ENCODE measurements around the gene DDA1.
A peak's percentile ranks its signal among the peaks of the same experiment; 100 is the strongest.

Gene DDA1

GRCh38 chr19:17275441-17276175 is 33.8 kb upstream of the DDA1 start:
- in situ Hi-C loops (cut with HindIII; ENCODE audit: low pct_unique_long_range_greater_than_20kb, low sequenced_read_pairs): no loop called here
- no peak for TF ChIP-seq JUND (IDR thresholded peaks at IDR 0.05; ENCODE audit: low read depth)
- DNase-seq (ENCODE audit: low read depth in 1 of 2, low spot score in 1 of 2): no peak

DNA sequence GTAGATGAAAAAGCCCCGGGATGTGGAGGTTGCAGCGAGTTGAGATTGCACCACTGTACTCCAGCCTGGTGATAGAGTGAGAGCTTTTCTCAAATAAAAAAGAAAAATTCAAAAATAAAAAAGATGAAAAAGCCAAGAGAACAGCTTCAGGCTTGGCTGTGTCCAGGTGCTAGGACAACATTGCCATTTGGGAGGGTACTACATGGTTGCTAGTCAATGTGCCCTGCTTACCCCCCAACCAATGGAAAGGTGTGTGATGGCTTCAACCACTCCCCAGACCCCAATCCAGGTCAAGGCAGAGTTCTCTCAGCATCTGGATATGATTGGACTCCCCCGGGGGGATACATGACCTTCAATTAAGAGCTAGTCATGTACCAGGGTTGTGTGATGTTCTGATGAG is 29.9 kb upstream of the DDA1 start:
- in situ Hi-C loops (cut with HindIII; ENCODE audit: low pct_unique_long_range_greater_than_20kb, low sequenced_read_pairs): no loop called here
- no peak for TF ChIP-seq JUND (IDR thresholded peaks at IDR 0.05; ENCODE audit: low read depth)

DNA sequence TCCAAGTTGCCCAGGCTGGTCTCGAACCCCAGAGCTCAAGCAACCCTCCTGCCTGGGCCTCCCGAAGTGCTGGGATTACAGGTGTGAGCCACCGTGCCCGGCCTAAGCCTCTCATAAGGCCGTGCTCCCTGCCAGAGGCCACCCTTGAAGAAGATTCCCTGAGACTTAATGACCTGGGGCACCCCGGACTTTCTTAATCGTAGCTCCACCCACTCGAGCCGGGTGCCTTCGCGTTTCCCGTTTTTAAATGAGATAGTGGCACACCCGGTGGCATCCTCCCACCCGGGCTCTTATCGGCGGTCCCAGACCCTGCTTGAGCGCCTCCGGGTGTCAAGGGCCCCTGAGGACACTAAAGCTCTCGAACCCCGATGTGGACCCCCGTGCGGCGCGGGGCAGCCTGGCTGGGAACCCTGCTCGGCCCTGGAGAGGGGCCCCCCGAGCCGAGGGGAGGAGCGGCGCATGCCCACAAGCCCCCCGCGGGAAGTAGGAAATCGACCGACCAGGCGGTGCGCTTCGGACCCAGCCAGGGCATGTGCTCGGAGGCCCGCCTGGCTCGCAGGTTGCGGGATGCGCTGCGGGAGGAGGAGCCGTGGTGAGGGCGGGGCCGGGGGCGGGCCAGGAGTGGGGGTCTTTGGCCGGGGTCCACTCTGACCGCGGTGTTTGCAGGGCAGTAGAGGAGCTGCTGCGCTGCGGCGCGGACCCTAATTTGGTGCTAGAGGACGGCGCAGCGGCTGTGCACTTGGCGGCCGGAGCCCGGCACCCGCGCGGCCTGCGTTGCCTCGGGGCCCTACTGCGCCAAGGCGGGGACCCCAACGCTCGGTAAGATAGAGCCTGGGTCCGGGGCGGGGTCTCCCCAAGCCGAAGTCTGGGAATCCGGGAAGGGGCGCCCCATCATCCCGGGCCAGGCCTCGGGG is 27.7 kb upstream of the DDA1 start, which contains the start of gene ANKLE1:
ANKLE1 (plus strand) TSS at position 511 of the 914 bp plus-strand sequence; CDS start at position 531, 20 bp downstream.
- in situ Hi-C loops (cut with HindIII; ENCODE audit: low pct_unique_long_range_greater_than_20kb, low sequenced_read_pairs): no loop called here
- no peak for TF ChIP-seq JUND (IDR thresholded peaks at IDR 0.05; ENCODE audit: low read depth)
- DNase-seq (ENCODE audit: low read depth in 1 of 2, low spot score in 1 of 2): no peak

More for the DNA sequence above, 29.9 kb upstream of the DDA1 start:
- DNase-seq (ENCODE audit: low read depth in 1 of 2, low spot score in 1 of 2): no peak

- peak; percentile 85 to 86 for DNase-seq (ENCODE audit: low read depth in 1 of 2, low spot score in 1 of 2)
- no peak for TF ChIP-seq JUND (IDR thresholded peaks at IDR 0.05; ENCODE audit: low read depth)
- in situ Hi-C loops (cut with HindIII; ENCODE audit: low pct_unique_long_range_greater_than_20kb, low sequenced_read_pairs): no loop called here
Observed at GRCh38 chr19:17282488-17283125, 26.8 kb upstream of the DDA1 start.

- no peak for DNase-seq (ENCODE audit: low read depth in 1 of 2, low spot score in 1 of 2)
- TF ChIP-seq JUND (IDR thresholded peaks at IDR 0.05; ENCODE audit: low read depth): no peak
- in situ Hi-C loops (cut with HindIII; ENCODE audit: low pct_unique_long_range_greater_than_20kb, low sequenced_read_pairs): no loop called here
Observed at GRCh38 chr19:17283504-17283996, 25.8 kb upstream of the DDA1 start.

- in situ Hi-C loops (cut with HindIII; ENCODE audit: low pct_unique_long_range_greater_than_20kb, low sequenced_read_pairs): no loop called here
- no peak for TF ChIP-seq JUND (IDR thresholded peaks at IDR 0.05; ENCODE audit: low read depth)
Observed at GRCh38 chr19:17285415-17286135, 23.8 kb upstream of the DDA1 start.

DNA sequence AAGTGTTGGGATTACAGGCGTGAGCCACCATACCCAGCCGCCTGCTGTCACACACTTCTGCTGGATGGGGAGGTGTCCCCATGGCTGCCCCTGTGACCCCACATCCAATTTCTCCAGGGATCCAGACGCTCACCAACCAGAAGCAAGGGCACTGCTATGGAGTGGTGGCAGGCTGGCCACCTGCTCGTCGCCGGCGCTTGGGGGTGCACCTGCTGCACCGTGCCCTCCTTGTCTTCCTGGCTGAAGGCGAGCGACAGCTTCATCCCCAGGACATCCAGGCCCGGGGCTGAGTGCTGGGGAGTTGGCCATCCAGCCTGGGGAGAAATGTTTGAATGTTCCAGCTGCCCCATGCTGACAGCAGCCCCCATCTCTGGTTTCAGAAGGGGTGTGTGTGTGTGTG is 23.1 kb upstream of the DDA1 start:
- in situ Hi-C loops (cut with HindIII; ENCODE audit: low pct_unique_long_range_greater_than_20kb, low sequenced_read_pairs): no loop called here
- TF ChIP-seq JUND (IDR thresholded peaks at IDR 0.05; ENCODE audit: low read depth): no peak
- no peak for DNase-seq (ENCODE audit: low read depth in 1 of 2, low spot score in 1 of 2)

More at GRCh38 chr19:17285415-17286135, 23.8 kb upstream of the DDA1 start:
- DNase-seq (ENCODE audit: low read depth in 1 of 2, low spot score in 1 of 2): no peak

GRCh38 chr19:17286752-17287151 is 22.6 kb upstream of the DDA1 start:
- in situ Hi-C loops (cut with HindIII; ENCODE audit: low pct_unique_long_range_greater_than_20kb, low sequenced_read_pairs): no loop called here
- TF ChIP-seq JUND (IDR thresholded peaks at IDR 0.05; ENCODE audit: low read depth): no peak
- no peak for DNase-seq (ENCODE audit: low read depth in 1 of 2, low spot score in 1 of 2)

- DNase-seq (ENCODE audit: low read depth in 1 of 2, low spot score in 1 of 2): peak in 1 of 2 experiments; percentile 54
- in situ Hi-C loops (cut with HindIII; ENCODE audit: low pct_unique_long_range_greater_than_20kb, low sequenced_read_pairs): no loop called here
- no peak for TF ChIP-seq JUND (IDR thresholded peaks at IDR 0.05; ENCODE audit: low read depth)
Observed at GRCh38 chr19:17289489-17289888, 19.9 kb upstream of the DDA1 start.

GRCh38 chr19:17292301-17293074 is 16.9 kb upstream of the DDA1 start:
- peak; percentile 62 to 82 for DNase-seq (ENCODE audit: low read depth in 1 of 2, low spot score in 1 of 2)
- no peak for TF ChIP-seq JUND (IDR thresholded peaks at IDR 0.05; ENCODE audit: low read depth)

DNA sequence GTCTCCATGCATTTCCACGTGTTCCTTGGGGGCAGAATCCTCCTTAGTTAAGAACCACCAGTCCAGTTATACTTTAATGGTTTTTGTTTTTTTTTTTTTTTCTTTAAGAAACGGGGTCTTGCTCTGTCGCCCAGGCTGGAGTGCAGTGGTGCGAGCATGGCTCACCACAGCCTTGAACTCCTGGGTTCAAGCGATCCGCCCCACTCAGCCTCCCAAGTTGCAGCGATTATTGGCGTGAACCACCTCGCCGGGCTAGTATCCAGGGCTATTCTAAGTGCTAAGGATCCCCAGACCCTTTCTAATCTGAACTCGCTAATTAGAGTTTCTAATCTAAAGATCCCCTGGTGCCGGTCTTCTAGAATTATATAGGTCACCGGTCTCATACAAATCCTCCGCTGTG is 15.8 kb upstream of the DDA1 start:
- DNase-seq (ENCODE audit: low read depth in 1 of 2, low spot score in 1 of 2): no peak
- TF ChIP-seq JUND (IDR thresholded peaks at IDR 0.05; ENCODE audit: low read depth): no peak
- in situ Hi-C loops (cut with HindIII; ENCODE audit: low pct_unique_long_range_greater_than_20kb, low sequenced_read_pairs): no loop called here

More at GRCh38 chr19:17292301-17293074, 16.9 kb upstream of the DDA1 start:
- in situ Hi-C loops (cut with HindIII; ENCODE audit: low pct_unique_long_range_greater_than_20kb, low sequenced_read_pairs): no loop called here

All from T47D (cell line).